ENCODE measurements around the gene LRMDA. TPM values are rescaled to one million over a fixed set of nuclear protein-coding genes. Genes with fewer than 3 reads are reported as not detected.

Gene LRMDA
- total RNA-seq, 1 donor from 2014 or later = 0.96 TPM

- no peaks in the 10 kb centered on the region for H3K27me3 ChIP-seq
- no peaks in the 10 kb centered on the region for H3K9me3 ChIP-seq
- no peak for DNase-seq (ENCODE audit: low spot score in 2 of 2)
- intact Hi-C loops (cut with DNase I) = no loop called here
- no peak for TF ChIP-seq CTCF (IDR thresholded peaks at IDR 0.05)
- H3K4me3 ChIP-seq = no peak overlapping the region
- H3K36me3 ChIP-seq = no peaks in the 10 kb centered on the region
- no peaks in the 10 kb centered on the region for H3K4me1 ChIP-seq
- no peak overlapping the region for H3K27ac ChIP-seq
These were observed 526.1 kb downstream of the LRMDA start for GRCh38 chr10:75957314-75958120.

GRCh38 chr10:75959209-75959608 is 527.8 kb downstream of the LRMDA start:
- intact Hi-C loops (cut with DNase I) = no loop called here
- Histone ChIP-seq H3K27ac (no peak overlapping the region), H3K4me1 (no peaks in the 10 kb centered on the region), H3K4me3 (no peak overlapping the region), H3K9me3 (no peaks in the 10 kb centered on the region), H3K27me3 (no peaks in the 10 kb centered on the region), H3K36me3 (no peaks in the 10 kb centered on the region)
- TF ChIP-seq CTCF (IDR thresholded peaks at IDR 0.05) = no peak
- no peak for DNase-seq (ENCODE audit: low spot score in 2 of 2)

- Histone ChIP-seq H3K4me1 (no peaks in the 10 kb centered on the region), H3K27ac (no peak overlapping the region), H3K4me3 (no peak overlapping the region), H3K27me3 (no peaks in the 10 kb centered on the region), H3K9me3 (no peaks in the 10 kb centered on the region), H3K36me3 (no peaks in the 10 kb centered on the region)
- DNase-seq (ENCODE audit: low spot score in 2 of 2) = no peak
- intact Hi-C loops (cut with DNase I) = no loop called here
- TF ChIP-seq CTCF (IDR thresholded peaks at IDR 0.05) = no peak
These were observed 528.5 kb downstream of the LRMDA start for GRCh38 chr10:75959912-75960311.

GRCh38 chr10:75962395-75963061 is 531.1 kb downstream of the LRMDA start:
- Histone ChIP-seq H3K36me3 (no peaks in the 10 kb centered on the region), H3K27ac (no peak overlapping the region), H3K4me1 (no peaks in the 10 kb centered on the region), H3K27me3 (no peaks in the 10 kb centered on the region), H3K9me3 (no peaks in the 10 kb centered on the region), H3K4me3 (no peak overlapping the region)
- intact Hi-C loops (cut with DNase I) = no loop called here
- no peak for TF ChIP-seq CTCF (IDR thresholded peaks at IDR 0.05)
- no peak for DNase-seq (ENCODE audit: low spot score in 2 of 2)

- Histone ChIP-seq H3K27me3 (no peaks in the 10 kb centered on the region), H3K9me3 (no peaks in the 10 kb centered on the region), H3K36me3 (no peaks in the 10 kb centered on the region), H3K4me1 (peaks cover 0 to 3% of the 10 kb centered on the region in 2 donors), H3K4me3 (no peak overlapping the region), H3K27ac (no peak overlapping the region)
- no peak for TF ChIP-seq CTCF (IDR thresholded peaks at IDR 0.05)
- DNase-seq (ENCODE audit: low spot score in 2 of 2) = peak in 1 of 2 donors; percentile 33
- intact Hi-C loops (cut with DNase I) = no loop called here
These were observed 536.1 kb downstream of the LRMDA start for GRCh38 chr10:75967491-75967890.

All from ascending aorta (tissue), 2 donors.